IMR-90 (cell line): Measurements from ENCODE around the gene PPIC. TPM values are rescaled to one million over a fixed set of nuclear protein-coding genes. Genes with fewer than 3 reads are reported as not detected.

Source experiments
- ATAC-seq: fragments of 200-7000 bp; cut with Tn5 transposase; 2 replicates; pipeline ENCODE4 v1.9.1; 2020; ENCODE audit warnings: low read depth, mild to moderate bottlenecking, moderate library complexity
- BruUV-seq: library from RNA; stranded (reverse); fragments of 400-500 nt; replicated peaks from 2 replicates; lab custom pipeline; 2021; lab: Mats Ljungman, UMichigan
- CTCF ChIA-PET: fragments of 300-600 bp; formaldehyde crosslinking; extraction: SDS; loops from one replicate; lab custom pipeline; 2021; ENCODE audit warnings: antibody characterized with exemption; lab: Yijun Ruan, JAX
- POLR2A ChIA-PET: fragments of 300-600 bp; sonication (Branson Sonifier 250); formaldehyde crosslinking; loops from one replicate; lab custom pipeline; 2022; ENCODE audit warnings: antibody characterized with exemption; ENCODE audit not compliant: unreplicated experiment; lab: Charles Lee
- DNase-seq: peaks from one replicate; pipeline ENCODE4 v3.0.0; 2013
- H2AFZ ChIP-seq: replicated peaks from 2 replicates; pipeline ENCODE3; 2013; ENCODE audit warnings: low read length, mild to moderate bottlenecking; ENCODE audit not compliant: poor library complexity
- H2AK5ac ChIP-seq: 2 replicates; pipeline ENCODE4 v1.6.1; 2013; ENCODE audit warnings: low read depth, low read length, inconsistent platforms
- H2AK9ac ChIP-seq: replicated peaks from 2 replicates; pipeline ENCODE3; 2013; ENCODE audit warnings: mild to moderate bottlenecking, low read depth, low read length, moderate library complexity; ENCODE audit not compliant: poor library complexity
- H2BK120ac ChIP-seq: 2 replicates; pipeline ENCODE4 v1.6.1; 2013; ENCODE audit warnings: low read depth, low read length, inconsistent platforms
- H2BK15ac ChIP-seq: 3 replicates; pipeline ENCODE4 v1.6.1; 2013; ENCODE audit warnings: low read depth, low read length, inconsistent platforms
- H2BK20ac ChIP-seq: 2 replicates; pipeline ENCODE4 v1.6.1; 2013; ENCODE audit warnings: low read depth, mild to moderate bottlenecking, inconsistent platforms, low read length, moderate library complexity
- H2BK5ac ChIP-seq: 2 replicates; pipeline ENCODE4 v1.6.1; 2013; ENCODE audit warnings: mild to moderate bottlenecking, low read depth, low read length, inconsistent platforms; ENCODE audit not compliant: poor library complexity, severe bottlenecking
- H3K14ac ChIP-seq: replicated peaks from 2 replicates; pipeline ENCODE4 v1.6.1; 2013; ENCODE audit warnings: low read depth, low read length, inconsistent platforms
- H3K18ac ChIP-seq: 2 replicates; pipeline ENCODE4 v1.6.1; 2013; ENCODE audit warnings: low read depth, low read length, control low read depth
- H3K23ac ChIP-seq: 2 replicates; pipeline ENCODE4 v1.6.1; 2013; ENCODE audit warnings: low read depth, low read length, inconsistent platforms
- H3K27ac ChIP-seq: 2 replicates; pipeline ENCODE4 v1.5.1; 2013; ENCODE audit warnings: mild to moderate bottlenecking, control low read depth, low read length; ENCODE audit not compliant: insufficient read depth
- H3K27me3 ChIP-seq: 2 replicates; pipeline ENCODE4 v1.6.1; 2013; ENCODE audit warnings: low read length; ENCODE audit not compliant: control insufficient read depth, insufficient read depth
- H3K36me3 ChIP-seq: 2 replicates; pipeline ENCODE4 v1.6.1; 2013; ENCODE audit warnings: low read length, mixed read lengths; ENCODE audit not compliant: control insufficient read depth, insufficient read depth
- H3K4ac ChIP-seq: 2 replicates; pipeline ENCODE4 v1.6.1; 2013; ENCODE audit warnings: low read depth, low read length, inconsistent platforms
- H3K4me1 ChIP-seq: 2 replicates; pipeline ENCODE4 v1.6.1; 2013; ENCODE audit warnings: low read length, mixed read lengths; ENCODE audit not compliant: control insufficient read depth, insufficient read depth
- H3K4me2 ChIP-seq: 2 replicates; pipeline ENCODE4 v1.6.1; 2013; ENCODE audit warnings: low read depth, mild to moderate bottlenecking, control low read depth, low read length, moderate library complexity
- H3K4me3 ChIP-seq: 2 replicates; pipeline ENCODE4 v1.5.1; 2013; ENCODE audit warnings: low read depth, mild to moderate bottlenecking, control low read depth, low read length, moderate library complexity; ENCODE audit not compliant: insufficient read depth
- H3K56ac ChIP-seq: 2 replicates; pipeline ENCODE4 v1.6.1; 2013; ENCODE audit warnings: low read length, inconsistent platforms; ENCODE audit not compliant: insufficient read depth; ENCODE audit errors: extremely low read depth
- H3K79me1 ChIP-seq, 2 experiments: 2 replicates each; pipeline ENCODE4 v1.6.1; 2013; ENCODE audit warnings: low read length in 2 of 2, inconsistent platforms in 1 of 2, low read depth in 1 of 2
- H3K9ac ChIP-seq: 2 replicates; pipeline ENCODE4 v1.6.1; 2013; ENCODE audit warnings: low read depth, low read length, control low read depth
- H3K9me1 ChIP-seq: 2 replicates; pipeline ENCODE4 v1.6.1; 2013; ENCODE audit warnings: low read length, inconsistent platforms; ENCODE audit not compliant: insufficient read depth
- H3K9me3 ChIP-seq: 2 replicates; pipeline ENCODE4 v1.6.1; 2013; ENCODE audit warnings: low read length; ENCODE audit not compliant: control insufficient read depth, insufficient read depth
- H4K20me1 ChIP-seq: 2 replicates; pipeline ENCODE4 v1.6.1; 2013; ENCODE audit warnings: low read length, inconsistent platforms; ENCODE audit not compliant: insufficient read depth
- H4K5ac ChIP-seq: 2 replicates; pipeline ENCODE4 v1.6.1; 2013; ENCODE audit warnings: mild to moderate bottlenecking, low read depth, low read length, control low read depth
- H4K8ac ChIP-seq, 2 experiments: 2 replicates each; pipeline ENCODE4 v1.6.1; 2013; ENCODE audit warnings: low read depth in 2 of 2, low read length in 2 of 2, control low read depth in 1 of 2, inconsistent platforms in 1 of 2
- H4K91ac ChIP-seq: 2 replicates; pipeline ENCODE4 v1.6.1; 2013; ENCODE audit warnings: low read depth, low read length, inconsistent platforms; ENCODE audit not compliant: insufficient read depth
- BHLHE40 ChIP-seq: fragments of 150-350 bp; IDR thresholded peaks from 2 replicates; pipeline ENCODE4 v1.6.1; 2016; ENCODE audit warnings: mild to moderate bottlenecking, low read depth, low read length
- FOS ChIP-seq: fragments of 150-350 bp; IDR thresholded peaks from 2 replicates; pipeline ENCODE4 v1.6.1; 2016; ENCODE audit warnings: low read depth, low read length
- MXI1 ChIP-seq: IDR thresholded peaks from 2 replicates; pipeline ENCODE4 v1.6.1; 2012; ENCODE audit warnings: low read depth, mild to moderate bottlenecking, low read length, moderate library complexity, borderline replicate concordance
- RCOR1 ChIP-seq: IDR thresholded peaks from 2 replicates; pipeline ENCODE4 v1.6.1; 2012; ENCODE audit warnings: mild to moderate bottlenecking, low read length, improper control_type of control experiment; ENCODE audit not compliant: insufficient replicate concordance
- SMC3 ChIP-seq: fragments of 150-350 bp; IDR thresholded peaks from 2 replicates; pipeline ENCODE4 v1.6.1; 2016; ENCODE audit warnings: low read depth, mild to moderate bottlenecking, antibody characterized with exemption, low read length, moderate library complexity
- USF2 ChIP-seq: fragments of 150-350 bp; IDR thresholded peaks from 2 replicates; pipeline ENCODE4 v1.6.1; 2017; ENCODE audit warnings: mild to moderate bottlenecking, antibody characterized with exemption, low read length, low read depth
- WGBS, 2 experiments: methylation state at CpG; one replicate each; pipeline versions ENCODE4 v1.1.5 to v1.1.7; 2013; ENCODE audit warnings: missing lambda C conversion rate in 2 of 2; ENCODE audit not compliant: insufficient read length in 1 of 2; ENCODE audit errors: extremely low coverage in 2 of 2; 5-methylcytosine and 5-hydroxymethylcytosine counted together
- dilution Hi-C: fragments of 300-500 bp; cut with HindIII; formaldehyde crosslinking; loops from one replicate; pipeline ENCODE4 v1.14.3; 2018; ENCODE audit warnings: low sequenced_read_pairs; ENCODE audit not compliant: unreplicated experiment
- in situ Hi-C: fragments of 300-500 bp; cut with MboI; formaldehyde crosslinking; loops from 3 replicates; pipeline ENCODE4 v1.14.3; 2019; ENCODE audit warnings: low sequenced_read_pairs, inconsistent platforms, mixed read lengths
- intact Hi-C: fragments of 100-400 bp; cut with micrococcal nuclease; formaldehyde crosslinking; loops from 2 replicates; pipeline ENCODE4 v1.10.0; 2022
- polyA plus RNA-seq, 3 experiments: library from polyadenylated mRNA; depleted of rRNA; stranded (reverse); fragments of >200 nt; gene quantifications; 2 replicates each; pipeline ENCODE4 v1.2.3, GENCODE V29; 2012; ENCODE audit warnings: low replicate concordance in 1 of 3
- total RNA-seq: library from RNA; depleted of rRNA; stranded (reverse); fragments of >200 nt; gene quantifications from 2 replicates; pipeline ENCODE4 v1.2.3, GENCODE V29; 2012

The PPIC gene
- total and polyA plus RNA-seq, 2 of the 4 experiments (the other 2 are of a cell fraction) = 20.6 to 45.6 TPM

GRCh38 chr5:123007182-123007581 is 29.3 kb downstream of the PPIC start:
- Histone ChIP-seq H3K9me3 (no peaks in the 10 kb centered on the region), H2BK120ac (no peak overlapping the region), H3K4me3 (no peak overlapping the region), H2BK20ac (no peak overlapping the region), H3K18ac (no peak overlapping the region), H2AK5ac (no peak overlapping the region), H3K4me1 (no peaks in the 10 kb centered on the region), H3K27ac (no peak overlapping the region), H3K14ac (no peak overlapping the region), H4K8ac (no peak overlapping the region), H2BK15ac (no peak overlapping the region), H3K9ac (no peak overlapping the region), H4K5ac (no peak overlapping the region), H3K36me3 (peaks cover 4% of the 10 kb centered on the region; the same call in 1 of the 2 replicates), H2AK9ac (no peak overlapping the region), H3K27me3 (no peaks in the 10 kb centered on the region), H4K20me1 (no peaks in the 10 kb centered on the region), H4K91ac (no peak overlapping the region), H2AFZ (no peak overlapping the region), H3K4ac (no peak overlapping the region), H2BK5ac (no peak overlapping the region), H3K23ac (no peak overlapping the region), H3K56ac (no peak overlapping the region), H3K79me1 (no peaks in the 10 kb centered on the region), H3K9me1 (0 out of 2 replicates have a peak, but pooled peaks cover 6% of the 10 kb centered on the region), H3K4me2 (no peak overlapping the region)
- dilution Hi-C loops (no loop called here), intact Hi-C loops (no loop called here), in situ Hi-C loops (no loop called here)
- 92% methylated on average over 2 of the region's 6 CpGs; no CpG with 5 or more reads in 1 of the 2 experiments for WGBS, 2 experiments
- TF ChIP-seq FOS = no peak
- no peak for TF ChIP-seq RCOR1
- TF ChIP-seq BHLHE40 = no peak
- no peak for TF ChIP-seq USF2
- TF ChIP-seq MXI1 = no peak
- TF ChIP-seq SMC3 = no peak
- no peak for DNase-seq
- no TSS peak for BruUV-seq
- CTCF ChIA-PET = interaction anchor here (0.6 kb wide), 1 partner anchor 70 kb away, joined by 3 read pairs; no protein-coding TSS in a partner anchor
- no peak for ATAC-seq
- POLR2A ChIA-PET = no interaction called here
